GM12872 (cell line): Measurements from ENCODE around the gene ACOT8.

ENCODE experiments used
- CTCF ChIP-seq: IDR thresholded peaks from 3 replicates; pipeline ENCODE4 v1.5.1; 2011; ENCODE audit warnings: low read depth, mild to moderate bottlenecking, low read length, moderate library complexity; ENCODE audit not compliant: insufficient read depth

ACOT8 gene

DNA sequence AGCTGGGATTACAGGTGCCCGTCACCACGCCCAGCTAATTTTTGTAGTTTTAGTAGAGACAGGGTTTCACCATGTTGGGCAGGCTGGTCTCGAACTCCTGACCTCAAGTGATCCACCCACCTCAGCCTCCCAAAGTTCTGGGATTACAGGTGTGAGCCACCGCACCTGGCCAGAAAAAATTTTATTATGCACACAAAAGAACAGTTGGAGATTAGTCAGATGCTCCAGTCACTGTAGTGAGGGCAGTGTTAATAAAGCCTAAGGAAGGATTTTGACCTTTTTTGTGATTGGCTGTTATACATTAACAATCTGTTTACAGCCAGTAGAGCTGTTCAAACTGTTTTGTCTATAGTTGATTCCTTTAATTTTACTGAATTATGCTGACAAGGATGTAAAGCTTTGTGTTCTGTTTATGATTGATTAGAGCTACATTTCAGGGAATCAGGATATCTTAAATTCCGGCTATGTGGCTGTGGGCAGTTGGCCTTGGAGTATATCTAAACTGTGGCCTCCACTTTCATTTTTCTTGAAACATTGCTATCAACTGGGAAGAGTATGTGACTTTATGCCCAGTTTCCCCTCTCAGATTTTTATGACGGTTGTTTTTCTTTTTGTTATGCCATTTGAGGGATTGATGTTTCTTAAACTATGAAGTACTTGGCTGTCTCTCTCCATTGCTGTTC is 10.1 kb upstream of the ACOT8 start:
- no peak for TF ChIP-seq CTCF

GRCh38 chr20:45866454-45866853 is 9.3 kb upstream of the ACOT8 start:
- TF ChIP-seq CTCF: no peak

DNA sequence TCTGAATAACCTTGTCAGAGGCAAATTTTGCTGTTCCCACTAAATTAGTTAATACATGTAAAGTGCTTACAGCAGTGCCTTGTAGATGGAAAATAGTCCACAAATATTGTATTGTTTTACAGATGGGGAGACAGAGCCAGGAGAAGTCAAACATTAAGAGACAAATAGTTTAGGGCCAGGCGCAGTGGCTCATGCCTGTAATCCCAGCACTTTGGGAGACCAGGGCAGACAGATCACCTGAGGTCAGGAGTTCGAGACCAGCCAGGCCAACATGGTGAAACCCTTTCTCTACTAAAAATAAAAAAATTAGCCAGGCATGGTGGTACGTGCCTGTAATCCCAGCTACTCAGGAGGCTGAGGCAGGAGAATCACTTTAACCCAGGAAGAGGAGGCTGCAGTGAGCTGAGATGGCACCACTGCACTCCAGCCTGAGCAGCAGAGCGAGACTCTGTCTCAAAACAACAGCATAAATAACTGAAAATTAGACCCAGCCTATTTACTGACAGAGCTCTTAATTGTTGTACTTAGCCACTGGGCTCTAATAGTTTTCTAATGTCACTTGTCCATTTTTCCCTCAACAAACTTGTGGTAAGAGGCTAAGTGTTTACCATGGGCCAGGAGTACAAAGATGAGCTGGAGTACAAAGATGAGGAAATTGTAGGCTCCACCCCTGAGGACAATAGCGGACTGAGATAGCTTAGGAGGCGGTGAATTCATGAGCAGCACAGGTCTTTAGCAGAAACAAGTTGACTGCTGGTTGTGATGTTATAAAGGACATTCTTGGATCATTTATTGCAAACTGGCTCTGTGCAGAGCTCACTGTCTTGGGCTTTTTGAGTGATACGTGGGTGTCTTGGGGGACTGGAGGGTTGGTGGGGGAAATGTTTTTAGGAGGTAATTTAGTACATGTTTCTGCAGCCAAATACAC is 6.6 kb upstream of the ACOT8 start:
- no peak for TF ChIP-seq CTCF

DNA sequence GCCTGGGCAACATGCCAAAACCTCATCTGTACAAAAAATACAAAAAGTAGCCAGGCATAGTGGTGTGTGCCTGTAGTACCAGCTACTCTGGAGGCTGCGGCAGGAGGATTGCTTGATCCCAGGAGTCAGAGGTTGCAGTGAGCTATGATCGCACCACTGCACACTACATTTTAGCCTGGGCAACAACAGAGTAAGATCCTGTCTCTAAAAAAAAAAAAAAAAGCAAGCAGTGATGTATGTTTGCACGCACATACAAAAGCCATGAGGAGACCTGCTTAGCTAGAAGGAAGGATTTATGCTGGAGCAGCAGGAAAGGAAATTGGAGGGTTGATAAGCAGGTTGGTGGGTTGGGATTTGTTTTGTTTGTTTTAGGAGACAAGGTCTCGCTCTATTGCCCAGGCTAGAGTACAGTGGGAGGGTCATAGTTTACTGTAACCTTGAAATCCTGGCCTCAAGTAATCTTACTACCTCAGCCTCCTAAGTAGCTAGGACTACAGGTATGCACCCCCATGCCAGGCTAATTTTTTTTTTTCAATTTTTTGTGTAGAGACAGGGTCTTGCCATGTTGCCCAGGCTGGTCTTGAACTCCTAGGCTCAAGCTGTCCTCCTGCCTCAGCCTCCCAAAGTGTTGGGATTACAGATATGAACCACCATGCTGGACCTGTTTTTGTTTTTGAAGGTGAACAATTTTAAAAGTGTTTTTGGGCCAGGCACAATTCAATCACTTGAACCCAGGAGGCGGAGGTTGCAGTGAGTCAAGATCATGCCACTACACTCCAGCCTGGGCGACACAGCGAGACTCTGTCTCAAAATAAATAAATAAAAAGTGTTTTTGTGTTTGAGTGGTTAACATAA is 4.3 kb upstream of the ACOT8 start:
- no peak for TF ChIP-seq CTCF

GRCh38 chr20:45860560-45861220 is 3.5 kb upstream of the ACOT8 start:
- TF ChIP-seq CTCF: no peak

- no peak for TF ChIP-seq CTCF
Observed at GRCh38 chr20:45859916-45860315, 2.7 kb upstream of the ACOT8 start.
